K562 treated with DMSO at 1 percent for 12 hours (cell line): Measurements from ENCODE around the gene MAP3K4. TPM values are rescaled to one million over a fixed set of nuclear protein-coding genes. Genes with fewer than 3 reads are reported as not detected.

ENCODE experiments used
- total RNA-seq: library from RNA; unstranded; fragments of 300-600 nt; gene quantifications from 2 replicates; pipeline ENCODE4 v1.2.3, GENCODE V29; 2022; ENCODE audit not compliant: insufficient read depth

MAP3K4 gene, protein sequence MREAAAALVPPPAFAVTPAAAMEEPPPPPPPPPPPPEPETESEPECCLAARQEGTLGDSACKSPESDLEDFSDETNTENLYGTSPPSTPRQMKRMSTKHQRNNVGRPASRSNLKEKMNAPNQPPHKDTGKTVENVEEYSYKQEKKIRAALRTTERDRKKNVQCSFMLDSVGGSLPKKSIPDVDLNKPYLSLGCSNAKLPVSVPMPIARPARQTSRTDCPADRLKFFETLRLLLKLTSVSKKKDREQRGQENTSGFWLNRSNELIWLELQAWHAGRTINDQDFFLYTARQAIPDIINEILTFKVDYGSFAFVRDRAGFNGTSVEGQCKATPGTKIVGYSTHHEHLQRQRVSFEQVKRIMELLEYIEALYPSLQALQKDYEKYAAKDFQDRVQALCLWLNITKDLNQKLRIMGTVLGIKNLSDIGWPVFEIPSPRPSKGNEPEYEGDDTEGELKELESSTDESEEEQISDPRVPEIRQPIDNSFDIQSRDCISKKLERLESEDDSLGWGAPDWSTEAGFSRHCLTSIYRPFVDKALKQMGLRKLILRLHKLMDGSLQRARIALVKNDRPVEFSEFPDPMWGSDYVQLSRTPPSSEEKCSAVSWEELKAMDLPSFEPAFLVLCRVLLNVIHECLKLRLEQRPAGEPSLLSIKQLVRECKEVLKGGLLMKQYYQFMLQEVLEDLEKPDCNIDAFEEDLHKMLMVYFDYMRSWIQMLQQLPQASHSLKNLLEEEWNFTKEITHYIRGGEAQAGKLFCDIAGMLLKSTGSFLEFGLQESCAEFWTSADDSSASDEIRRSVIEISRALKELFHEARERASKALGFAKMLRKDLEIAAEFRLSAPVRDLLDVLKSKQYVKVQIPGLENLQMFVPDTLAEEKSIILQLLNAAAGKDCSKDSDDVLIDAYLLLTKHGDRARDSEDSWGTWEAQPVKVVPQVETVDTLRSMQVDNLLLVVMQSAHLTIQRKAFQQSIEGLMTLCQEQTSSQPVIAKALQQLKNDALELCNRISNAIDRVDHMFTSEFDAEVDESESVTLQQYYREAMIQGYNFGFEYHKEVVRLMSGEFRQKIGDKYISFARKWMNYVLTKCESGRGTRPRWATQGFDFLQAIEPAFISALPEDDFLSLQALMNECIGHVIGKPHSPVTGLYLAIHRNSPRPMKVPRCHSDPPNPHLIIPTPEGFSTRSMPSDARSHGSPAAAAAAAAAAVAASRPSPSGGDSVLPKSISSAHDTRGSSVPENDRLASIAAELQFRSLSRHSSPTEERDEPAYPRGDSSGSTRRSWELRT (N-terminal part only)
- 17.0 and 30.6 TPM in 2 replicates for total RNA-seq

DNA sequence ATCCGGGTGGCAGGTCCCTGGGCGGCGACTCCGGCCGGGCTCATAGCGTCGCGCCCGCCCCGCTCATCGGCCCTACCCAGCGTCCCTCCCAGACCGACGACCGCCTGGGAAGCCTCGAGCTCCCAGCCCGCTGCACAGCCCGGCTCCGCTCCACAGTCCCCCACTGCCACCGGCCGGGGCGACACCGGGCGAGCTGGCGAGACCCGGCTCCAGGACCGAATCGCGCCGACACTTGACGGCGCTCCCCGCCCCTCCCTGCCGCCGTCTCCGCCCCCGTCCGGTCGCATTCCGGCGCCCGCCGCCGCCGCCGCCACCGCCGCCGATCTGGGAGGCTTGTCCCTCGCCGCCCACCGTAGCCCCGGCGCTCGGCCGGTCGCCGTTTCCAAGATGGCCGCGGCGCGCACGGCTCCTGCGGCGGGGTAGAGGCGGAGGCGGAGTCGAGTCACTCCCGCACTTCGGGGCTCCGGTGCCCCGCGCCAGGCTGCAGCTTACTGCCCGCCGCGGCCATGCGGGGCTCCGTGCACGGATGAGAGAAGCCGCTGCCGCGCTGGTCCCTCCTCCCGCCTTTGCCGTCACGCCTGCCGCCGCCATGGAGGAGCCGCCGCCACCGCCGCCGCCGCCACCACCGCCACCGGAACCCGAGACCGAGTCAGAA, at the start of gene MAP3K4:
Gene MAP3K4 (plus strand): TSS at position 364 of the 655 bp plus-strand sequence. CDS start 163 bp downstream, at position 527.

